Psoas muscle (tissue), 8 donors: ENCODE measurements around the gene LRRC70. TPM values are rescaled to one million over a fixed set of nuclear protein-coding genes. Genes with fewer than 3 reads are reported as not detected.
"Not testable (repeated sequence)": the region's sequence is repeated elsewhere in the genome, so short reads cannot be mapped to it uniquely, and the experiment has no call there.

ENCODE experiments used
- ATAC-seq, 4 donors: fragments of 200-7000 bp; cut with Tn5 transposase; one replicate each; pipeline ENCODE4 v1.9.1; 2020; ENCODE audit warnings: moderate library complexity in 3 of 4, mild to moderate bottlenecking in 2 of 4
- DNase-seq, 2 donors: peaks; one replicate each; pipeline ENCODE4 v3.0.0-alpha.2; 2020
- H3K27ac ChIP-seq: fragments of 200-600 bp; one replicate; pipeline ENCODE4 v1.8.0; 2022
- H3K27me3 ChIP-seq, 3 donors: fragments of 200-600 bp in 1 of 3; one replicate each; pipeline versions ENCODE4 v1.6.1 to v1.8.0; 2013 to 2022; ENCODE audit warnings: low read length in 2 of 3, mild to moderate bottlenecking in 2 of 3, moderate library complexity in 1 of 3; ENCODE audit not compliant: insufficient read depth in 3 of 3
- H3K36me3 ChIP-seq, 2 donors: fragments of 200-600 bp in 1 of 2; one replicate each; pipeline versions ENCODE4 v1.6.1 to v1.8.0; 2013 to 2022; ENCODE audit warnings: low read depth in 1 of 2, mild to moderate bottlenecking in 1 of 2, moderate library complexity in 1 of 2; ENCODE audit not compliant: insufficient read depth in 1 of 2
- H3K4me1 ChIP-seq: fragments of 200-600 bp; one replicate; pipeline ENCODE4 v1.8.0; 2022
- H3K4me3 ChIP-seq: fragments of 200-600 bp; one replicate; pipeline ENCODE4 v1.8.0; 2022; ENCODE audit warnings: mild to moderate bottlenecking
- H3K9me3 ChIP-seq: fragments of 200-600 bp; one replicate; pipeline ENCODE4 v1.8.0; 2022
- WGBS, 3 donors: extraction: QIAGEN DNeasy Blood & Tissue Kit; methylation state at CpG; one replicate each; pipeline versions ENCODE4 v1.1.6 to v1.1.7; 2013; 5-methylcytosine and 5-hydroxymethylcytosine counted together
- intact Hi-C, 2 donors: fragments of 100-400 bp; cut with DNase I; formaldehyde crosslinking; loops; one replicate each; pipeline versions ENCODE4 v1.11.0 to v1.14.2; 2022
- polyA plus RNA-seq, 3 donors: library from polyadenylated mRNA; stranded (reverse); fragments of 200-250 nt; gene quantifications; one replicate each; pipeline ENCODE4 v1.2.3, GENCODE V29; 2013
- total RNA-seq, 4 donors: library from RNA; stranded (reverse); fragmentation: NEBNext Ultra II Directional in 2 of 4; extraction: Animal tissue kit (Norgen Biotek cat#: 25700) in 2 of 4; gene quantifications; one replicate each; pipeline versions ENCODE4 v1.2.1 to v1.2.4, GENCODE V29; 2021 to 2023
- TF ChIP-seq, protein P1 (sequence below): fragments of 200-600 bp; IDR thresholded peaks from one replicate; pipeline ENCODE4 v1.8.0; 2022; ENCODE audit warnings: antibody characterized with exemption
- donor health status: healthy with polysubstance abuse.
- donor health status: DM: no; HTN: no; CAD: no; lungs with moderate emphysema.
- donor health status: Bipolar disorder and iron deficiency.
- donor health status: healthy.
- donor health status: DM: yes; HTN: yes; CAD: no.
- donor health status: DM: no; HTN: no; CAD: no.
- donor health status: DM: no; HTN: no; CAD: no.
- donor health status: DM: yes; HTN: yes; CAD: no.

Gene LRRC70
- total and polyA plus RNA-seq, 7 donors, result 0.17 to 1.6 (median 0.64) TPM

DNA sequence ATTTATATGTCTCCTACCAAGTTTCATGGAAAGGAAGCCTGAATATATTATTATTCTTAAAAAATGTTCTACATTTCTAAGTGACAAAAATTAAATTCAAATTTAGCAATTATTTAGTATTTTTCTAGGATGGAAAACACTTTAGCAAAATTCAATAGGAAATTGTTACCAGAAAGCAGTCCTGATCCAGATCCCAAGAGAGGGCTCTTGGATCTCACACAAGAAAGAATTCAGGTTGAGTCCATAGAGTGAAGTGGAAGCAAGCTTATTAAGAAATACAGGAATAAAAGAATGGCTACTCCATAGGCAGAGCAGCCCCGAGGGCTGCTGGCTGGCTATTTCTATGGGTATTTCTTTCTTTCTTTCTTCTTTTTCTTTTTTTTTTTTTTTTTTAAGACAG lies 44.7 kb downstream of the LRRC70 start:
- Histone ChIP-seq H3K9me3 (no peaks in the 10 kb centered on the region), H3K36me3 (peaks cover 0 to 20% of the 10 kb centered on the region in 2 donors), H3K4me3 (no peak overlapping the region), H3K4me1 (no peaks in the 10 kb centered on the region), H3K27ac (no peak overlapping the region), H3K27me3 (no peaks in the 10 kb centered on the region)
- intact Hi-C loops, result no loop called here
- 87 to 91% (median 90%) methylated on average over 1 of the region's 1 CpG for WGBS, 3 donors
- no peak for ATAC-seq
- no peak for DNase-seq
- TF ChIP-seq, protein P1, sequence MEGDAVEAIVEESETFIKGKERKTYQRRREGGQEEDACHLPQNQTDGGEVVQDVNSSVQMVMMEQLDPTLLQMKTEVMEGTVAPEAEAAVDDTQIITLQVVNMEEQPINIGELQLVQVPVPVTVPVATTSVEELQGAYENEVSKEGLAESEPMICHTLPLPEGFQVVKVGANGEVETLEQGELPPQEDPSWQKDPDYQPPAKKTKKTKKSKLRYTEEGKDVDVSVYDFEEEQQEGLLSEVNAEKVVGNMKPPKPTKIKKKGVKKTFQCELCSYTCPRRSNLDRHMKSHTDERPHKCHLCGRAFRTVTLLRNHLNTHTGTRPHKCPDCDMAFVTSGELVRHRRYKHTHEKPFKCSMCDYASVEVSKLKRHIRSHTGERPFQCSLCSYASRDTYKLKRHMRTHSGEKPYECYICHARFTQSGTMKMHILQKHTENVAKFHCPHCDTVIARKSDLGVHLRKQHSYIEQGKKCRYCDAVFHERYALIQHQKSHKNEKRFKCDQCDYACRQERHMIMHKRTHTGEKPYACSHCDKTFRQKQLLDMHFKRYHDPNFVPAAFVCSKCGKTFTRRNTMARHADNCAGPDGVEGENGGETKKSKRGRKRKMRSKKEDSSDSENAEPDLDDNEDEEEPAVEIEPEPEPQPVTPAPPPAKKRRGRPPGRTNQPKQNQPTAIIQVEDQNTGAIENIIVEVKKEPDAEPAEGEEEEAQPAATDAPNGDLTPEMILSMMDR, result no peak

DNA sequence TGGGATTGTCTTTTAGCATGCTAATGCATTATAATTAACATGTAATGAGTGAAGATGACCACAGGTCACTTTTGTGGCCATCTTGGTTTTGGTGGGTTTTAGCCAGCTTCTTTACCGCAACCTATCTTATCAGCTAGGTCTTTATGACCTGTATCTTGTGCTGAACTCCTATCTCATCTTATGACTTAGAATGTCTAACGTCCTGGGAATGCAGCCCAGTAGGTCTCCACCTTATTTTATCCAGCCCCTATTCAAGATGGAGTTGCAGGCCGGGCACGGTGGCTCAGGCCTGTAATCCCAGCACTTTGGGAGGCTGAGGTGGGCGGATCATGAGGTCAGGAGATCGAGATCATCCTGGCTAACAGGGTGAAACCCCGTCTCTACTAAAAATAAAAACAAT lies 45.8 kb downstream of the LRRC70 start:
- ATAC-seq, H3K4me1 ChIP-seq, H3K27me3 ChIP-seq, DNase-seq, H3K9me3 ChIP-seq, intact Hi-C loops, H3K27ac ChIP-seq, H3K4me3 ChIP-seq: not testable (repeated sequence)
- 96 to 97% (median 97%) methylated on average over 7 of the region's 7 CpGs for WGBS, 3 donors
- H3K36me3 ChIP-seq, result peaks cover 0 to 30% of the 10 kb centered on the region in 2 donors

DNA sequence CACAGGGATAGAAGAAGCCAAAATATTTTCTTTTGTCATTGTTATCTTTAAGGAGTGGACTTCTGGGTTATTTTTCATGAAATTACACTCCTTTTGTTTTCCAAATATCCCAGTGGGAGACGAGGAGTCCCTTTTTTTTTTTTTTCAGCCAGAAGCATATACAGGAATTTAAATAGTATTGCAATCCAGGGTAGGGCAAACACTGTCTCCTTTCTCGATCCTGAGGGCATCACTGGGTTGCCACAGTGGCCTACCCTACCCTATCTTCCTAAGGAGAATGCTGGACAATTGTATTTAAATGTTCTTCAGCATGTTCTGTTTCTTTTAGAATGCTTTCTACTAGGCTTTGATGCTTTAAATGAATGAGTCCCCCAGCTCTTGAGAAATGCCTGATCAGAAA lies 47.9 kb downstream of the LRRC70 start:
- no peak overlapping the region for H3K4me3 ChIP-seq
- H3K27me3 ChIP-seq, result no peaks in the 10 kb centered on the region
- peaks cover 0 to 34% of the 10 kb centered on the region in 2 donors for H3K36me3 ChIP-seq
- intact Hi-C loops, result no loop called here
- ATAC-seq (no peak), DNase-seq (no peak)
- 73 to 89% (median 78%) methylated on average over 2 of the region's 2 CpGs for WGBS, 3 donors
- no peak overlapping the region for H3K27ac ChIP-seq
- TF ChIP-seq, protein P1, result no peak
- H3K4me1 ChIP-seq, result no peaks in the 10 kb centered on the region
- no peaks in the 10 kb centered on the region for H3K9me3 ChIP-seq

DNA sequence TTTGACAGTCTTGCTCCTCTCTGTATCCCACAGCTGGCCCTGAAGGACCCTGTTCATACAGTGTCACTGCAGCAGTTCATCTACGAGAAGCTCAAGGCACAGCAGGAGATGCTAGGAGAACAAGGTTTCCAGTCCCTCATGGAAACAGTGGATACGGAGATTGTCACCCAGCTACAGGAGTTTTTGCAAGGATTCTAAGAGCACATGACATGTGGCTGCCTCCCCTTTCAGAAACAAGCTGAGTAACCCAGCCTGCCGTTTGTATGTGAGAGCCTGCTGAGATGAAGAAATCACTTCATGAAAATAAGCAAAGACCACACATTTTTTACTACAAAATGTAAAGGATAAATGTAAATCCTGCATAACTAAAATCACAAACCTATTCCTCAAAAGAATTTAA lies 48.5 kb downstream of the LRRC70 start:
- intact Hi-C loops, result no loop called here
- no peak for ATAC-seq

DNA sequence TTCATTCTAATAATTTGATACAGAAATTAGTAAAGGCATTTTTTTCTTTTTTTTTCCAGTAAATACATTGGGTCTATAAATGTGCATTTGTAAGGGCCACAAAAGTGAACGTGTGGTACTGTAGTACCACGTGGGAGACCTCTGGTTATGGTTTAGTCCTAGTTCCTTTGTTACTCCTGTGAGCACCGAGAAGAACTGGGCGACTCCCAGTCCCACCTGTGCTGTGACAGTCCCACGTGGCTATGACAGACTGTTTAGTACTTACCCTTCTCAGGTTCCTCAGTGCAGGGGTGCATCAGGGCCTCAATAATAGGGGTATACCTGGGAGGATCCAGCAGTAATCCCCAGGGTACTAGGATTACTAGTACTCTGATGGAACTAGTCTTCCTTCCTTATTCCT lies 49.3 kb downstream of the LRRC70 start:
- TF ChIP-seq, protein P1, result no peak
- intact Hi-C loops, result no loop called here

More for the DNA sequence above, 48.5 kb downstream of the LRRC70 start:
- TF ChIP-seq, protein P1, result no peak
- no peaks in the 10 kb centered on the region for H3K4me1 ChIP-seq
- H3K27ac ChIP-seq, result no peak overlapping the region
- DNase-seq, result no peak
- no peak overlapping the region for H3K4me3 ChIP-seq
- 72 to 80% (median 77%) methylated on average over 3 of the region's 3 CpGs for WGBS, 3 donors
- no peaks in the 10 kb centered on the region for H3K27me3 ChIP-seq
- no peaks in the 10 kb centered on the region for H3K9me3 ChIP-seq
- peaks cover 0 to 34% of the 10 kb centered on the region in 2 donors for H3K36me3 ChIP-seq

More for the DNA sequence above, 49.3 kb downstream of the LRRC70 start:
- Histone ChIP-seq H3K9me3 (no peaks in the 10 kb centered on the region), H3K36me3 (peaks cover 0 to 34% of the 10 kb centered on the region in 2 donors), H3K27ac (no peak overlapping the region), H3K4me3 (no peak overlapping the region), H3K4me1 (no peaks in the 10 kb centered on the region), H3K27me3 (no peaks in the 10 kb centered on the region)
- no peak for DNase-seq
- 83 to 86% (median 84%) methylated on average over 5 of the region's 5 CpGs for WGBS, 3 donors
- ATAC-seq, result no peak

Other genes with a start within 250 kb of the LRRC70 start
- gene DIMT1, start 174.9 kb upstream of the LRRC70 start, total RNA-seq, result 10 to 100 TPM in 3 of 4 donors, 1 to 10 TPM in 1; 8.5 to 28.0 (median 21.8) TPM
- 10 to 100 TPM; 15.9 to 27.5 (median 16.1) TPM for gene DIMT1, start 174.9 kb upstream of the LRRC70 start, polyA plus RNA-seq
- 10 to 100 TPM; 20.9 to 25.4 (median 22.0) TPM for gene IPO11, start 166.1 kb upstream of the LRRC70 start, total RNA-seq
- 10 to 100 TPM in 2 of 3 donors, 1 to 10 TPM in 1; 9.1 to 22.9 (median 17.0) TPM for gene IPO11, start 166.1 kb upstream of the LRRC70 start, polyA plus RNA-seq